Lower leg skin (tissue), 3 donors: ENCODE results near the gene FLNC.

ENCODE experiments used
- POLR2A ChIP-seq, 2 donors: fragments of 450-650 bp; IDR thresholded peaks; one replicate each; pipeline ENCODE4 v1.6.1; 2016 to 2017; ENCODE audit warnings: antibody characterized with exemption in 2 of 2, mild to moderate bottlenecking in 1 of 2, moderate library complexity in 1 of 2
- TF ChIP-seq, protein P1 (sequence below), 3 donors: fragments of 450-650 bp; IDR thresholded peaks; one replicate each; pipeline ENCODE4 v1.5.1; 2016; ENCODE audit warnings: antibody characterized with exemption in 3 of 3, mild to moderate bottlenecking in 3 of 3, moderate library complexity in 2 of 3

DNA sequence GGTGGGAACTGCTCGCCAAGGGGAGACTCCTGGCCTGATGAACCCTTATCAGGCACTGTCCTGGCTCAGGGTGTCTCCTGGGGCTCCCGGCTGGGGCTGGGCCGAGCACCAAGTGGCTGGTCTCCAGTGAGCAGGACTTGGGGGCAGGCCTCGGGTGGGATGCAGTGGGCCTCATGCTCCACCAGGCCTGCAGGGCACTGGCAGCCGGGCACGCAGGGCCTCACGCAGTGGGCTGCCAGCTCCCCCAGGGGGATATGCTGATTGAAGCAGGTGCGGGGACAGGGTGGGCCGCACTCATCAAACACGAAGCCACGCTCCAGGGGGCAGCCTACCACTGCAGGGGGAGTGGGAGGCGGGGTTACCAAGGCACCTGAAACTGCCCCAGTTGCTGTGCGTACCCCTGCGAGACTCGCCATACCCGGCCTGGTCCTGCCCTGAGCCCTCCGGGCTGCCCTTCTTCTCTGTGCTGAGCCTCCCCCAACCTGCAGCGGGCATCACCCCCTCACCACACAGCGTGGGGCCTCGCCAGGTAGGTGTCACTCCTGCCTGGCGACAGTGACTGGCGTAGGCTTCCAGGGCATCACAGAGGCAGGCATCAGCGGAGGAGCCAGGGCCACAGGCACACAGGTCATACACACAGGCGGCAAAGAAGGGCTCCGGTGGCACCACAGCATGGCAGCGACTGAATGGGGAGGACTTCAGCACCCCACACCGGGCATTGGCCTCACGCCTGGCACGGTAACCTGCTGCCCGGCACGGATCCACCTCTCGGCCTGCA is 47.0 kb downstream of the FLNC start:
- no peak for TF ChIP-seq POLR2A (IDR thresholded peaks at IDR 0.05)
- TF ChIP-seq, protein P1, sequence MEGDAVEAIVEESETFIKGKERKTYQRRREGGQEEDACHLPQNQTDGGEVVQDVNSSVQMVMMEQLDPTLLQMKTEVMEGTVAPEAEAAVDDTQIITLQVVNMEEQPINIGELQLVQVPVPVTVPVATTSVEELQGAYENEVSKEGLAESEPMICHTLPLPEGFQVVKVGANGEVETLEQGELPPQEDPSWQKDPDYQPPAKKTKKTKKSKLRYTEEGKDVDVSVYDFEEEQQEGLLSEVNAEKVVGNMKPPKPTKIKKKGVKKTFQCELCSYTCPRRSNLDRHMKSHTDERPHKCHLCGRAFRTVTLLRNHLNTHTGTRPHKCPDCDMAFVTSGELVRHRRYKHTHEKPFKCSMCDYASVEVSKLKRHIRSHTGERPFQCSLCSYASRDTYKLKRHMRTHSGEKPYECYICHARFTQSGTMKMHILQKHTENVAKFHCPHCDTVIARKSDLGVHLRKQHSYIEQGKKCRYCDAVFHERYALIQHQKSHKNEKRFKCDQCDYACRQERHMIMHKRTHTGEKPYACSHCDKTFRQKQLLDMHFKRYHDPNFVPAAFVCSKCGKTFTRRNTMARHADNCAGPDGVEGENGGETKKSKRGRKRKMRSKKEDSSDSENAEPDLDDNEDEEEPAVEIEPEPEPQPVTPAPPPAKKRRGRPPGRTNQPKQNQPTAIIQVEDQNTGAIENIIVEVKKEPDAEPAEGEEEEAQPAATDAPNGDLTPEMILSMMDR (IDR thresholded peaks at IDR 0.05), result no peak
